Nephron progenitor cell (in vitro differentiated cells): ENCODE data around the gene PPP4C.
"Not testable (repeated sequence)": the region's sequence is repeated elsewhere in the genome, so short reads cannot be mapped to it uniquely, and the experiment has no call there.

Experiments used
- DNase-seq: peaks from one replicate; pipeline ENCODE4 v3.0.0; 2021
- H3K27ac Mint-ChIP-seq: 2 replicates; pipeline ENCODE4 v1.8.0; 2021; ENCODE audit warnings: mild to moderate bottlenecking, moderate library complexity, mixed read lengths
- H3K27me3 Mint-ChIP-seq: 2 replicates; pipeline ENCODE4 v1.8.0; 2021; ENCODE audit warnings: mild to moderate bottlenecking, low read depth, mixed read lengths; ENCODE audit not compliant: poor library complexity
- H3K36me3 Mint-ChIP-seq: 2 replicates; pipeline ENCODE4 v1.8.0; 2021; ENCODE audit warnings: low read depth, mixed read lengths
- H3K4me1 Mint-ChIP-seq: 2 replicates; pipeline ENCODE4 v1.8.0; 2021; ENCODE audit warnings: mixed read lengths
- H3K4me3 Mint-ChIP-seq: 2 replicates; pipeline ENCODE4 v1.8.0; 2021; ENCODE audit warnings: mild to moderate bottlenecking, moderate library complexity, mixed read lengths
- H3K9me3 Mint-ChIP-seq: 2 replicates; pipeline ENCODE4 v1.8.0; 2021; ENCODE audit warnings: mild to moderate bottlenecking, moderate library complexity, mixed read lengths
- CTCF ChIP-seq: fragments of 200-600 bp; sonication (generic); IDR thresholded peaks from 2 replicates; pipeline ENCODE4 v1.5.0; 2021; ENCODE audit warnings: antibody characterized with exemption

PPP4C gene

GRCh38 chr16:30030841-30031413 lies 44.9 kb upstream of the PPP4C start, which contains the start of gene TLCD3B:
TLCD3B (minus strand) TSS chr16:30031271; CDS start chr16:30030527, 744 bp downstream.
- no peaks in the 10 kb centered on the region for H3K9me3 Mint-ChIP-seq
- H3K27ac Mint-ChIP-seq = no peak within 1 kb of the TSS
- H3K4me3 Mint-ChIP-seq = peak within 1 kb of the TSS; percentile 80
- H3K4me1 Mint-ChIP-seq = peaks cover 46% of the 10 kb centered on the region
- H3K27me3 Mint-ChIP-seq = peaks cover 79% of the 10 kb centered on the region
- no peak for TF ChIP-seq CTCF
- DNase-seq = peak; percentile 51
- no peaks in the 10 kb centered on the region for H3K36me3 Mint-ChIP-seq

- DNase-seq = no peak
- H3K4me1 Mint-ChIP-seq = peaks cover 45% of the 10 kb centered on the region
- H3K9me3 Mint-ChIP-seq = peaks cover 2% of the 10 kb centered on the region
- H3K36me3 Mint-ChIP-seq = no peaks in the 10 kb centered on the region
- peaks cover 84% of the 10 kb centered on the region for H3K27me3 Mint-ChIP-seq
- no peak overlapping the region for H3K27ac Mint-ChIP-seq
- TF ChIP-seq CTCF = no peak
- H3K4me3 Mint-ChIP-seq = peak overlapping the region; percentile 61
Observed at GRCh38 chr16:30031477-30031918, 44.3 kb upstream of the PPP4C start.

GRCh38 chr16:30032083-30032819 lies 43.5 kb upstream of the PPP4C start:
- H3K9me3 Mint-ChIP-seq = peaks cover 3% of the 10 kb centered on the region
- H3K36me3 Mint-ChIP-seq = no peaks in the 10 kb centered on the region
- peaks cover 87% of the 10 kb centered on the region for H3K27me3 Mint-ChIP-seq
- peak; percentile 78 for DNase-seq
- H3K4me3 Mint-ChIP-seq = peak overlapping the region; percentile 80
- peaks cover 38% of the 10 kb centered on the region for H3K4me1 Mint-ChIP-seq
- peak; percentile 78 for TF ChIP-seq CTCF
- H3K27ac Mint-ChIP-seq = no peak overlapping the region

GRCh38 chr16:30033270-30033669 lies 42.5 kb upstream of the PPP4C start:
- H3K36me3 Mint-ChIP-seq = no peaks in the 10 kb centered on the region
- peaks cover 3% of the 10 kb centered on the region for H3K9me3 Mint-ChIP-seq
- no peak for TF ChIP-seq CTCF
- no peak for DNase-seq
- H3K4me1 Mint-ChIP-seq = peaks cover 28% of the 10 kb centered on the region
- H3K27me3 Mint-ChIP-seq = peaks cover 91% of the 10 kb centered on the region
- H3K4me3 Mint-ChIP-seq = no peak overlapping the region
- H3K27ac Mint-ChIP-seq = no peak overlapping the region

GRCh38 chr16:30040221-30040620 lies 35.6 kb upstream of the PPP4C start:
- DNase-seq = no peak
- TF ChIP-seq CTCF = no peak
- Mint-ChIP-seq H3K4me1 (peaks cover 5% of the 10 kb centered on the region), H3K27me3 (peaks cover 59% of the 10 kb centered on the region), H3K36me3 (no peaks in the 10 kb centered on the region), H3K27ac (no peak overlapping the region), H3K9me3 (peaks cover 3% of the 10 kb centered on the region), H3K4me3 (no peak overlapping the region)

GRCh38 chr16:30040690-30041089 lies 35.1 kb upstream of the PPP4C start:
- H3K4me1 Mint-ChIP-seq, DNase-seq, H3K27ac Mint-ChIP-seq, H3K4me3 Mint-ChIP-seq, H3K9me3 Mint-ChIP-seq, H3K36me3 Mint-ChIP-seq: not testable (repeated sequence)
- peaks cover 56% of the 10 kb centered on the region for H3K27me3 Mint-ChIP-seq
